Stimulated activated naive CD4-positive, alpha-beta T cell (primary cell): ENCODE measurements around the gene INSR.
"Not testable (repeated sequence)": the region's sequence is repeated elsewhere in the genome, so short reads cannot be mapped to it uniquely, and the experiment has no call there.

ENCODE experiments used
- DNase-seq, 6 experiments: peaks; one replicate each; lab custom pipeline; 2025; lab: John Stamatoyannopoulos, UW

The INSR gene

GRCh38 chr19:7098701-7099596, 195.3 kb downstream of the INSR start:
- DNase-seq: peak; percentile 73 to 97 (median 90)

- DNase-seq: no peak
Observed at GRCh38 chr19:7098096-7098495, 196.1 kb downstream of the INSR start.

GRCh38 chr19:7088999-7089398, 205.2 kb downstream of the INSR start:
- DNase-seq: no peak

GRCh38 chr19:7083076-7083956, 210.9 kb downstream of the INSR start:
- DNase-seq: peak in 3 of 6 experiments; percentile 13 to 52 (median 28)

- no peak for DNase-seq
Observed at GRCh38 chr19:7078008-7078407, 216.2 kb downstream of the INSR start.

DNA sequence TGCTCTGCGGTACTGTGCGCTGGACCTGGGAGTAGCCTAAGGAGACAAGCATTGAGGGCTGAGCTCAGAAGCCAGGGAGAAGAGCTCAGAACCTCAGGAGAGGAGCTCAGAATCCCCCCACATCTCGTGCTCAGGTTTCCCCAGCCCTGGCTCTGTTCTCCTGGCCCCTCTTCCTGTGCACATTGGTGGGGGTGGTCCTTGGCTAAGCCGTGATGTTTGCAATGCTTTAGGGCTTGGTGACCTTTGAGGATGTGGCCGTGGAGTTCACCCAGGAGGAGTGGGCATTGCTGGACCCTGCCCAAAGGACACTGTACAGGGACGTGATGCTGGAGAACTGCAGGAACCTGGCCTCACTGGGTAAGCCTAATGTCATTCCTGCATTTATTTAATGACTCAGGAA, 218.1 kb downstream of the INSR start:
- no peak for DNase-seq

GRCh38 chr19:7074705-7075282, 219.4 kb downstream of the INSR start:
- no peak for DNase-seq

- no peak for DNase-seq
Observed at GRCh38 chr19:7072541-7072940, 221.7 kb downstream of the INSR start.

- DNase-seq: no peak
Observed at GRCh38 chr19:7069904-7070226, 224.3 kb downstream of the INSR start.

GRCh38 chr19:7069042-7069903, 224.9 kb downstream of the INSR start, which contains the start of gene ZNF557:
Gene ZNF557, plus strand, starts transcription at chr19:7069703. Its CDS starts 5,372 bp downstream, at chr19:7075075.
- peak; percentile 97 to 100 (median 99) for DNase-seq

DNA sequence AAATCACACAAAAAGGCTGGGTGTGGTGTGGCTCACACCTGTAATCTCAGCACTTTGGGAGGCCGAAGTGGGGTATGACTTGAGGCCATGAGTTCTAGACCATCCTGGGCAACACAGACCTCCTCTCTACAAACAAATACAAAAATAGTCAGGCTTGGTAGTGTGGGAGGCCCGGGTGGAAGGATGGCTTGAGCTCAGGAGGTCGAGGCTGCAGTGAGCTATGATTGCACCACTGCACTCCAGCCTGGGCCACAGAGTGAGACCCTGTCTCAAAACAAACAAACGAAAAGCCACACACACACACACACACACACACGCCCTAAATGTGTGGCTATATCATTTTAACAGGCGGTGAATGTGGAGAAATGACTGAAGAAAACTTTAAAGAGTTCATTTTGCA, 225.6 kb downstream of the INSR start:
- DNase-seq: no peak

DNA sequence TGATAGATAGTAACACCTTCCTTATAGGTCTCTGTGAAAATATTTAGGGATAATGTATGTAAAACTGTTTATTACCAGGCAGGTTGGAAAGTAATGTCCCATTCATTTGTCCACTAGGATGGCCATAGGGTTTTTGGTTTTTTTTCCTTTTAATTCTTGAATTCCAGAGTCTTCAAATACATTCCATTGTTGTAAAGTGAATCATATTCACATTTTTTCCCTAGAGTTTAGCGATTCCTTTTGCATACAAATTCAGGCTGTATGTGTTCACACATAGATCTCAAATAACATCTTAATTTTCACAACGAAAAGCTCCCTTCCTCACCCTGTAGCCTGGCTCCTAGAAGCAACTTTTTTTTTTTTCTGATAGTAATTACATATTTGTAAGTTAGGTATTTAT, 226.5 kb downstream of the INSR start:
- DNase-seq: no peak

- DNase-seq: not testable (repeated sequence)
Observed at GRCh38 chr19:7067122-7067521, 227.1 kb downstream of the INSR start.

- DNase-seq: no peak
Observed at GRCh38 chr19:7063764-7064418, 230.3 kb downstream of the INSR start.

DNA sequence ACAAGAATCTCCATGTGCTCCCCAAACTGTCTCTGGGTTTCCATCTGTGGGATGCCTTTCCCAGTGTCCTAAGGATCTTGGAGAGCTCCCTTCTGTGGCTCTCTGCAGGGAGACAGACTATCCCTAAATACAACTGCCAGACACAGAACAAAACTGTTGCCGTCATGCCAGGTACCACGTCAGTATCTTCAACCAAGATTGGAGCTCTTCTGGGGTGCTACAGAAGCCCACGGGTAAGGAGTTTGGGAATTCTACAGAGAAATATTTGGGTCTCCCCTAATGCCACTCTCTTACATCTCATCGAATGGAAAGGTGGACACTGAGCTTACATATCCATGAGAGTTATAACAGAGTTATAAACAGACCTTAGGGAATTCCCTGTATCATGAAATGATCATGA, 230.9 kb downstream of the INSR start:
- no peak for DNase-seq
